Measurements from ENCODE around the gene MCCC1. TPM values are rescaled to one million over a fixed set of nuclear protein-coding genes. Genes with fewer than 3 reads are reported as not detected.

MCCC1 gene
- total RNA-seq, 1 experiment from 2014 or later, result 12.6 TPM

- no peaks in the 10 kb centered on the region for H4K20me1 ChIP-seq (ENCODE audit: insufficient read depth)
- DNase-seq (ENCODE audit: low read depth, low spot score) (no peak), ATAC-seq (no peak)
- H3K4me1 ChIP-seq (ENCODE audit: control insufficient read depth in 1 of 2, insufficient read depth in 2 of 2, low read length in 2 of 2), result no peaks in the 10 kb centered on the region
- H3K27me3 ChIP-seq (ENCODE audit: insufficient read depth, low read length), result no peaks in the 10 kb centered on the region
- H3K9ac ChIP-seq (ENCODE audit: low read length), result no peak overlapping the region
- CTCF ChIA-PET, result no interaction called here
- H2AFZ ChIP-seq (ENCODE audit: low read depth, low read length, poor library complexity, severe bottlenecking), result no peak overlapping the region
- RAD21 ChIA-PET (ENCODE audit: low non-redundant PET in 1 of 2, low total read pairs in 2 of 2, uncharacterized antibody in 2 of 2, unreplicated experiment in 2 of 2), result no interaction called here
- H3K9me3 ChIP-seq (ENCODE audit: control insufficient read depth in 1 of 2, insufficient read depth in 1 of 2, low read depth in 1 of 2, low read length in 2 of 2), result no peaks in the 10 kb centered on the region
- intact Hi-C loops (cut with micrococcal nuclease), result no loop called here
- no peak overlapping the region for H3K4me2 ChIP-seq (ENCODE audit: low read length)
- POLR2A ChIA-PET, result no interaction called here
- TF ChIP-seq TCF7L2 (IDR thresholded peaks at IDR 0.05; ENCODE audit: borderline replicate concordance, extremely low read depth, insufficient read depth, insufficient read length) (no peak), JUND (IDR thresholded peaks at IDR 0.05) (no peak), ZNF274 (IDR thresholded peaks at IDR 0.05; ENCODE audit: low read depth, low read length) (no peak), SIN3A (IDR thresholded peaks at IDR 0.05; ENCODE audit: low read depth) (no peak), SRF (IDR thresholded peaks at IDR 0.05; ENCODE audit: low read depth) (no peak), EZH2phosphoT487 (IDR thresholded peaks at IDR 0.05; ENCODE audit: borderline replicate concordance) (no peak), EZH2 (IDR thresholded peaks at IDR 0.05) (no peak), EGR1 (IDR thresholded peaks at IDR 0.05; ENCODE audit: low read depth) (no peak), CTCF (IDR thresholded peaks at IDR 0.05 in 2 of 3, conservative IDR thresholded peaks at IDR 0.05 in 1 of 3; ENCODE audit: borderline replicate concordance in 1 of 3, insufficient read depth in 1 of 3, low read depth in 2 of 3, low read length in 2 of 3) (no peak), ZFX (IDR thresholded peaks at IDR 0.05) (no peak)
- no TSS peak for BruUV-seq (replicated peaks)
- H3K4me3 ChIP-seq (replicated peaks in 1 of 2; ENCODE audit: low read depth in 1 of 2, low read length in 2 of 2), result no peak overlapping the region
- no peaks in the 10 kb centered on the region for H3K9me2 ChIP-seq (ENCODE audit: insufficient read depth)
- no peak overlapping the region for H3K27ac ChIP-seq (ENCODE audit: low read depth, low read length)
- H3K36me3 ChIP-seq (ENCODE audit: control insufficient read depth in 1 of 2, insufficient read depth in 2 of 2, low read length in 2 of 2), result peaks cover 3 to 7% of the 10 kb centered on the region in 2 experiments; a peak in 1 of 4 replicates
- H3K79me2 ChIP-seq (ENCODE audit: insufficient read depth, low read length), result no peaks in the 10 kb centered on the region
These were observed 84.1 kb downstream of the MCCC1 start for GRCh38 chr3:183015185-183015584.

GRCh38 chr3:183013856-183014255 lies 85.4 kb downstream of the MCCC1 start:
- DNase-seq (ENCODE audit: low read depth, low spot score), result no peak
- TF ChIP-seq ELF1 (IDR thresholded peaks at IDR 0.05; ENCODE audit: borderline replicate concordance, low read depth), result no peak
- TF ChIP-seq CBX3 (IDR thresholded peaks at IDR 0.05; ENCODE audit: low read depth), result no peak
- no peak for TF ChIP-seq ATF3 (IDR thresholded peaks at IDR 0.05)
- TF ChIP-seq SRF (IDR thresholded peaks at IDR 0.05; ENCODE audit: low read depth), result no peak
- TF ChIP-seq SP1 (IDR thresholded peaks at IDR 0.05; ENCODE audit: low read depth), result no peak
- no peak for TF ChIP-seq ZFX (IDR thresholded peaks at IDR 0.05)
- TF ChIP-seq EZH2phosphoT487 (IDR thresholded peaks at IDR 0.05; ENCODE audit: borderline replicate concordance), result no peak
- TF ChIP-seq JUND (IDR thresholded peaks at IDR 0.05), result no peak
- no peak for TF ChIP-seq MAX (IDR thresholded peaks at IDR 0.05)
- TF ChIP-seq POLR2AphosphoS5 (IDR thresholded peaks at IDR 0.05; ENCODE audit: low read depth, low read length), result no peak
- no peak for TF ChIP-seq TCF7L2 (IDR thresholded peaks at IDR 0.05; ENCODE audit: borderline replicate concordance, extremely low read depth, insufficient read depth, insufficient read length)
- no peak for TF ChIP-seq SIN3A (IDR thresholded peaks at IDR 0.05; ENCODE audit: low read depth)
- no peak for TF ChIP-seq CTCF (IDR thresholded peaks at IDR 0.05 in 2 of 3, conservative IDR thresholded peaks at IDR 0.05 in 1 of 3; ENCODE audit: borderline replicate concordance in 1 of 3, insufficient read depth in 1 of 3, low read depth in 2 of 3, low read length in 2 of 3)
- TF ChIP-seq POLR2A (IDR thresholded peaks at IDR 0.05; ENCODE audit: borderline replicate concordance, extremely low read depth, insufficient read depth, insufficient read length), result no peak
- TF ChIP-seq RAD21 (IDR thresholded peaks at IDR 0.05; ENCODE audit: low read depth), result no peak

More at GRCh38 chr3:183013856-183014255, 85.4 kb downstream of the MCCC1 start:
- no peak overlapping the region for H3K4me2 ChIP-seq (ENCODE audit: low read length)
- intact Hi-C loops (cut with micrococcal nuclease), result no loop called here
- no peaks in the 10 kb centered on the region for H3K9me3 ChIP-seq (ENCODE audit: control insufficient read depth in 1 of 2, insufficient read depth in 1 of 2, low read depth in 1 of 2, low read length in 2 of 2)
- H2AFZ ChIP-seq (ENCODE audit: low read depth, low read length, poor library complexity, severe bottlenecking), result no peak overlapping the region
- no TSS peak for BruUV-seq (replicated peaks)
- no peaks in the 10 kb centered on the region for H3K27me3 ChIP-seq (ENCODE audit: insufficient read depth, low read length)
- H3K4me1 ChIP-seq (ENCODE audit: control insufficient read depth in 1 of 2, insufficient read depth in 2 of 2, low read length in 2 of 2), result no peaks in the 10 kb centered on the region
- no peak overlapping the region for H3K4me3 ChIP-seq (replicated peaks in 1 of 2; ENCODE audit: low read depth in 1 of 2, low read length in 2 of 2)
- ChIA-PET CTCF (no interaction called here), RAD21 (ENCODE audit: low non-redundant PET in 1 of 2, low total read pairs in 2 of 2, uncharacterized antibody in 2 of 2, unreplicated experiment in 2 of 2) (no interaction called here), POLR2A (no interaction called here)
- H4K20me1 ChIP-seq (ENCODE audit: insufficient read depth), result no peaks in the 10 kb centered on the region
- no peak overlapping the region for H3K27ac ChIP-seq (ENCODE audit: low read depth, low read length)
- no peak for ATAC-seq
- 0 out of 4 replicates have a peak, but pooled peaks cover 0 to 7% of the 10 kb centered on the region in 2 experiments for H3K36me3 ChIP-seq (ENCODE audit: control insufficient read depth in 1 of 2, insufficient read depth in 2 of 2, low read length in 2 of 2)
- no peaks in the 10 kb centered on the region for H3K79me2 ChIP-seq (ENCODE audit: insufficient read depth, low read length)
- H3K9ac ChIP-seq (ENCODE audit: low read length), result no peak overlapping the region
- no peaks in the 10 kb centered on the region for H3K9me2 ChIP-seq (ENCODE audit: insufficient read depth)
